GM18858 (cell line): ENCODE measurements around the gene ELL2.
"Not testable (repeated sequence)": the region's sequence is repeated elsewhere in the genome, so short reads cannot be mapped to it uniquely, and the experiment has no call there.

ENCODE experiments used
- ATAC-seq: cut with Tn5 transposase; IDR thresholded peaks from one replicate; pipeline ENCODE4 v1.9.1; 2021; ENCODE audit not compliant: unreplicated experiment

The ELL2 gene

GRCh38 chr5:95931079-95931833 is 30.4 kb downstream of the ELL2 start:
- no peak for ATAC-seq

GRCh38 chr5:95930141-95930930 is 31.3 kb downstream of the ELL2 start:
- ATAC-seq: no peak

- no peak for ATAC-seq
Measured at GRCh38 chr5:95928724-95929253, 32.9 kb downstream of the ELL2 start.

GRCh38 chr5:95927927-95928723 is 33.5 kb downstream of the ELL2 start:
- peak; percentile 42 for ATAC-seq

GRCh38 chr5:95927300-95927699 is 34.4 kb downstream of the ELL2 start:
- ATAC-seq: not testable (repeated sequence)

- ATAC-seq: peak; percentile 48
Measured at GRCh38 chr5:95925939-95926338, 35.7 kb downstream of the ELL2 start.

- no peak for ATAC-seq
Measured at GRCh38 chr5:95925378-95925744, 36.3 kb downstream of the ELL2 start.

GRCh38 chr5:95924720-95925377 is 36.8 kb downstream of the ELL2 start:
- no peak for ATAC-seq

GRCh38 chr5:95923918-95924544 is 37.6 kb downstream of the ELL2 start:
- peak; percentile 33 for ATAC-seq

GRCh38 chr5:95922798-95923197 is 38.9 kb downstream of the ELL2 start:
- no peak for ATAC-seq

- no peak for ATAC-seq
Measured at GRCh38 chr5:95921501-95921900, 40.1 kb downstream of the ELL2 start.

- ATAC-seq: no peak
Measured at GRCh38 chr5:95920822-95921221, 40.8 kb downstream of the ELL2 start.

- ATAC-seq: no peak
Measured at GRCh38 chr5:95919658-95920057, 42.0 kb downstream of the ELL2 start.

GRCh38 chr5:95918421-95919006 is 43.1 kb downstream of the ELL2 start:
- ATAC-seq: no peak

GRCh38 chr5:95917207-95917606 is 44.4 kb downstream of the ELL2 start:
- no peak for ATAC-seq

- no peak for ATAC-seq
Measured at GRCh38 chr5:95916687-95917085, 45.0 kb downstream of the ELL2 start.

GRCh38 chr5:95915999-95916686 is 45.5 kb downstream of the ELL2 start:
- ATAC-seq: peak; percentile 69

GRCh38 chr5:95913663-95914062 is 48.0 kb downstream of the ELL2 start:
- ATAC-seq: no peak

- ATAC-seq: no peak
Measured at GRCh38 chr5:95912029-95912428, 49.6 kb downstream of the ELL2 start.
